Rectal smooth muscle tissue (tissue), 1 donor: ENCODE data around the gene FMNL1.

Source experiments
- H3K27ac ChIP-seq: one replicate; pipeline ENCODE4 v1.7.0; 2013; ENCODE audit warnings: low read depth, low read length, inconsistent platforms
- H3K27me3 ChIP-seq: one replicate; pipeline ENCODE4 v1.7.0; 2013; ENCODE audit warnings: low read length; ENCODE audit not compliant: control insufficient read depth, insufficient read depth
- H3K36me3 ChIP-seq: one replicate; pipeline ENCODE4 v1.7.0; 2013; ENCODE audit warnings: low read length; ENCODE audit not compliant: control insufficient read depth, insufficient read depth
- H3K4me1 ChIP-seq: one replicate; pipeline ENCODE4 v1.7.0; 2013; ENCODE audit warnings: low read length; ENCODE audit not compliant: control insufficient read depth, insufficient read depth
- H3K4me3 ChIP-seq: one replicate; pipeline ENCODE4 v1.7.0; 2013; ENCODE audit warnings: low read length
- H3K9ac ChIP-seq: one replicate; pipeline ENCODE4 v1.7.0; 2013; ENCODE audit warnings: low read length

Gene FMNL1

GRCh38 chr17:45287526-45288500 is 66.1 kb downstream of the FMNL1 start:
- H3K27me3 ChIP-seq = no peaks in the 10 kb centered on the region
- H3K4me1 ChIP-seq = peaks cover 85% of the 10 kb centered on the region
- H3K4me3 ChIP-seq = peak overlapping the region; percentile 2
- H3K27ac ChIP-seq = peak overlapping the region; percentile 92
- peak overlapping the region; percentile 16 for H3K9ac ChIP-seq
- peaks cover 55% of the 10 kb centered on the region for H3K36me3 ChIP-seq

GRCh38 chr17:45288825-45289224 is 67.1 kb downstream of the FMNL1 start:
- H3K9ac ChIP-seq = no peak overlapping the region
- no peaks in the 10 kb centered on the region for H3K27me3 ChIP-seq
- no peak overlapping the region for H3K4me3 ChIP-seq
- H3K36me3 ChIP-seq = peaks cover 49% of the 10 kb centered on the region
- peak overlapping the region; percentile 92 for H3K27ac ChIP-seq
- H3K4me1 ChIP-seq = peaks cover 85% of the 10 kb centered on the region

GRCh38 chr17:45289301-45290268 is 67.9 kb downstream of the FMNL1 start:
- Histone ChIP-seq H3K4me1 (peaks cover 85% of the 10 kb centered on the region), H3K36me3 (peaks cover 43% of the 10 kb centered on the region), H3K9ac (no peak overlapping the region), H3K27ac (peak overlapping the region; percentile 92), H3K4me3 (no peak overlapping the region), H3K27me3 (no peaks in the 10 kb centered on the region)

DNA sequence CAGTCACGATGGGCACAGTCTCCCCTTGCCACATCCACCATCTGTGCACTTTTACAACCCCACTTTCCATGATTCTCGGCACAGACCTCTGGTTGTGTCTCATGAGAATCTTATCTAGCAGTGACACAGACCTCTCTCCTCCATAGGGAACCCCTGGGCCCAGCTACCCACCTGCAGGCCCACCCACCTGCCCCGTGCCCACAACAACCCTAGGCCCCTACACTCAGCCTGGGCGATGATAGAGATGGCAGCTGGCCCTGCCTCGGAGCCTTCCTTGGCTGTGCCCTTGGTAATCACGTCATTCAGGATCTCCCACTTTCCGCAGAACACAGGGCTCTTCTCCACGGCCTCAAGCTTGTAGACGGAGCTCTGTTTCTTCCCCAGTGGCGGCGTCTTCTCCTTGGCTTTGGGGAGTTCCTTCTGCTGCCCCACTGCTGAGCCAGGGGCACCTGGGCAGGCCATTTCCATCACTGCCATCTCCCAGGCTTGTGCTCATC is 68.6 kb downstream of the FMNL1 start:
- Histone ChIP-seq H3K9ac (no peak overlapping the region), H3K4me3 (no peak overlapping the region), H3K27ac (peak overlapping the region; percentile 92), H3K36me3 (peaks cover 37% of the 10 kb centered on the region), H3K4me1 (peaks cover 86% of the 10 kb centered on the region), H3K27me3 (no peaks in the 10 kb centered on the region)

- H3K36me3 ChIP-seq = peaks cover 33% of the 10 kb centered on the region
- peak overlapping the region; percentile 92 for H3K27ac ChIP-seq
- peaks cover 92% of the 10 kb centered on the region for H3K4me1 ChIP-seq
- no peak overlapping the region for H3K4me3 ChIP-seq
- H3K9ac ChIP-seq = no peak overlapping the region
- no peaks in the 10 kb centered on the region for H3K27me3 ChIP-seq
Measured at GRCh38 chr17:45291171-45291805, 69.6 kb downstream of the FMNL1 start.

DNA sequence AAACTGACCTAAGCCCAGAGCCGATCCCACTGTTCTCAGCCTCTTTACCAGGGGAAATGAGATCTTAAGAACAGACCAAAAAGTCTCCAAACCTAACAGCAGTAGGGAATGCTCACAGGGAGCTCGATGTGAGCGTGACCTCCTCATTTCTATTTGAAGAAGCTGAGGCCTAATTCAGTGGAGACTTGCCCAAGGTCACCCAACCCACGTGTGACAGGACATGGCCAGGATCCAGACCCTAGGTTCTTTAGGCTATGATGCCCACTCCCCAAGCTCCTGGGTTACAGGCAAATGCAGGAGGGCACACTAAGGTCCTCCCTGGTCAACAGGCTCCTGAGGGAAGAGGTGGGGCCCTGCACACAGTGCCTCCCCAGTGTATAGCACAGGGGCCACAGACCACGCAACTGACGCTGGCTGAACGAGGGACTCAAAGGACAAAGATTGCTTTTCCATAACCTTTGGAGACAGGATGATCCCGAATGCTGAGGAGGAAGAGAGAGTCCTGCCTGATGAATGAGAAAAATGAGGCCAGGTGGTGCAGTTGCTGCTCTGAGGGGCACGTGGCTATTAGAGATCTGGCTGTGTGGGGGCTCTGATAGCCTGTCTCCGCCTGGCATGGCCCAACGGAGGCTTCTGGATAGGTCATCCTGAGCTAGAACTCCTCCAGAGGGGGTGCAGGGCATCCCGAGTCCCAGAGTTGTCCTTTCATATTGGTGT is 71.2 kb downstream of the FMNL1 start:
- Histone ChIP-seq H3K27ac (peak overlapping the region; percentile 92), H3K36me3 (peaks cover 20% of the 10 kb centered on the region), H3K4me3 (peak overlapping the region; percentile 23), H3K4me1 (peaks cover 93% of the 10 kb centered on the region), H3K27me3 (no peaks in the 10 kb centered on the region), H3K9ac (peak overlapping the region; percentile 24)

GRCh38 chr17:45293413-45294211 is 71.9 kb downstream of the FMNL1 start:
- H3K36me3 ChIP-seq = peaks cover 18% of the 10 kb centered on the region
- peak overlapping the region; percentile 21 for H3K9ac ChIP-seq
- H3K4me1 ChIP-seq = peaks cover 91% of the 10 kb centered on the region
- H3K27me3 ChIP-seq = no peaks in the 10 kb centered on the region
- peak overlapping the region; percentile 35 for H3K4me3 ChIP-seq
- H3K27ac ChIP-seq = peak overlapping the region; percentile 92

DNA sequence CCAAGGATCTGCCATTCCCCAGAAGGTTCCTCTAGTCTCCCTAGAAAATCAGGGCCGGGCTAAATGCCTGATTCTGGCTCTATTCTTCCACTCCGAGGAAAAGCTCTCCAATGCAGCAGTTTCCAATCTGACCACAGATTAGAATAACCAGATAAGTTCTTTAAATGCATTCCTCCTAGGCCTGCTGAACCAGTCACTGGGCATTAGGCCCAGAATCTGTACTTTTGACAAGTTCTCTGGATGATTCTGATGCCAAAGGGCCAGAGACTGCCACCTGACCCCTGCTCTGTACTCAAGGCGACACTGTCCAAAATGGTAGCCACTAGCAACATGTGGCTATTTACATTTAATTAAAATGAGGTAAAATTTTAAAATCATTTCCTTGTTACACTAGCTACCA is 72.8 kb downstream of the FMNL1 start:
- H3K4me3 ChIP-seq = no peak overlapping the region
- peaks cover 93% of the 10 kb centered on the region for H3K4me1 ChIP-seq
- H3K27ac ChIP-seq = peak overlapping the region; percentile 92
- H3K36me3 ChIP-seq = peaks cover 9% of the 10 kb centered on the region
- no peak overlapping the region for H3K9ac ChIP-seq
- no peaks in the 10 kb centered on the region for H3K27me3 ChIP-seq

DNA sequence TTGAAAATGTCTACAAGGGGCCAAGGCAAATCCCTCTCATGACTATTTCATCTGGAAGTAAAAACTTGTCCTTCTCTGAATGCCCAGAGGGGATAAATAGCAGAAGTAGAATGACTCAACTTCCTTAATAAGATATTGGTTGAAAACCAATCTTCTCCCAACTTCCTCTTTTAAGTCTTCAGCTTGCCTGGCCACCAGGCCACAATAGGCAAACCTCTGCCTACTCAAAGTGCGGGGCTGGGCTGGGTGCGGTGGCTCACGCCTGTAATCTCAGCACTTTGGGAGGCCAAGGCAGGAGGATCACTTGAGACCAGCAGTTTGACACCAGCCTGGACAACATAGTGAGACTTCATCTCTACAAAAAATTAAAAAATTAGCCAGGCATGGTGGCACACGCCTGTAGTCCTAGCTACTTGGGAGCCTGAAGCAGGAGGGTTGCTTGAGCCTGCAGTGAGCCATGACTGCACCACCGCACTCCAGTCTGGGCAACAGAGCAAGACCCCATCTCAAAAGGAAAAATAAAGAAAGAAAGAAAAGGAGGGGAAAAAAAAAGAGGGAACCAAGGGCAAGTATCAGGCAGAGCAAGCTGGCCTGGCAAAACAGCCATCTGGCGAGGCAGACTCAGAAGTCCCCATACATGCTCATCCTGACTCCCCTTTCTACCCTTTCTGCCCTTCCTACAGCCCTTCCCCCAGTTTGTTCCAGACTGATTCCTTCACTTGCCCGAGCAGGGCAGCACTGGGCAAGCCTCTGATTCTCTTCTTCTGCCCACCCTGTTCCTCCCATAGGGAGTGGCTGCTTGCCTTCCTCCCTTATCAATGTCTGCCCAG is 74.5 kb downstream of the FMNL1 start:
- Histone ChIP-seq H3K9ac (no peak overlapping the region), H3K27ac (peak overlapping the region; percentile 92), H3K36me3 (no peaks in the 10 kb centered on the region), H3K27me3 (no peaks in the 10 kb centered on the region), H3K4me1 (peaks cover 77% of the 10 kb centered on the region), H3K4me3 (peak overlapping the region; percentile 2)

GRCh38 chr17:45296833-45297124 is 75.1 kb downstream of the FMNL1 start:
- Histone ChIP-seq H3K4me1 (peaks cover 71% of the 10 kb centered on the region), H3K4me3 (peak overlapping the region; percentile 2), H3K9ac (no peak overlapping the region), H3K27ac (peak overlapping the region; percentile 92), H3K27me3 (no peaks in the 10 kb centered on the region), H3K36me3 (no peaks in the 10 kb centered on the region)
